T47D (cell line): ENCODE results near the gene PRPH2.

Source experiments
- DNase-seq, 2 experiments: peaks; one replicate each; pipeline versions ENCODE4 v3.0.0 to v3.0.0-alpha.2; 2011 to 2012; ENCODE audit warnings: low read depth in 1 of 2, low spot score in 1 of 2
- JUND ChIP-seq: IDR thresholded peaks from 2 replicates; pipeline ENCODE4 v1.6.1; 2012; ENCODE audit warnings: low read depth
- in situ Hi-C: cut with HindIII; loops from 2 replicates; pipeline ENCODE4 v1.10.0; 2016; ENCODE audit warnings: low sequenced_read_pairs, low pct_unique_long_range_greater_than_20kb

The PRPH2 gene

DNA sequence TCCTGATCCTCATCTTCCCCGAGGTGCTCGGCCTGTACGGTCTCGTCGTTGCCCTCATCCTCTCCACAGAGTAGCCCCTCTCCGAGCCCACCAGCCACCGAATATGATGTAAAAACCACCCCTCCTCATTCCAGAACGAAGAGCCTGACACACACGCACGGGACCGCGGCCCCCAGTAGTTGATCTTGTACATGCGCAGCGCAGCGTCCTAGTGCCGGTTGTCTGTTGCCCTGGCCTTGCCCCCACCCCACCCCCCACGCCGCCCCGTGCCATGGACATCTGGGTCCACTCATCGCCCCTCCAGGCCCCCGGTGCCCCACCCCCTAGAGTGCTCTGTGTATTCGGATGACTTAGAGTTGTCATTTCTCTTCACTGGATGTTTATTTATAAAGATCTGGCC is 5.2 kb upstream of the PRPH2 start:
- in situ Hi-C loops = no loop called here
- DNase-seq = no peak
- TF ChIP-seq JUND = no peak

- in situ Hi-C loops = no loop called here
- no peak for DNase-seq
- no peak for TF ChIP-seq JUND
These were observed 4.8 kb upstream of the PRPH2 start for GRCh38 chr6:42727087-42727611.

DNA sequence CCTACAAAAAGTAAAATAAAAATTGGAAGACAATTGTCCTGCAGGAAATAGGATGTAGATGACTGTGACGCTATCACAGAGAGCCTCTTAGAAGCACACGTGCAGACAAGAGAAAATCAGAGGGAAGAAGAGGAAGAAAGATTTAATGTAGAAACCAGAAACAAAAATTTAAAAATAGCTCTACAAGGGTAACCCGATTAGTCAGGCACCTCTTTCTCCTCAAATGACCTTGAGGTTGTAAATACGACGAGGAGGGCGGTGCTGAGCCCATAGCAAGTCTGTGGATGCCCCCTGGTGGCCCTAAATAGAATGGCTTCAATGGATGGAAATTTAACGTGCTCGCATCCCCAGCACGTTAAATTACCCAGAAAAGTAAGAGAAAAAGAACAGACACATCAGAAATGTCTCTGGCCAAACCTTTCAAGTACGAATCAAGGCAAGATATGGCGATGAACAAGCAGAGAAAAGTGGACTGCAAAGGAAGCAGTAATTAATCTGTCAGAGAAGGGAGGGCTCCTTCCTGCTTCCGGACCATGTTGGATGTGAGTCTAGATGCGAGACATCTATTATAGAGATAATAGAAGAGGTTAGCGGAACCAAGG is 4.2 kb upstream of the PRPH2 start:
- peak; percentile 83 to 92 for DNase-seq
- TF ChIP-seq JUND = no peak
- in situ Hi-C loops = no loop called here

DNA sequence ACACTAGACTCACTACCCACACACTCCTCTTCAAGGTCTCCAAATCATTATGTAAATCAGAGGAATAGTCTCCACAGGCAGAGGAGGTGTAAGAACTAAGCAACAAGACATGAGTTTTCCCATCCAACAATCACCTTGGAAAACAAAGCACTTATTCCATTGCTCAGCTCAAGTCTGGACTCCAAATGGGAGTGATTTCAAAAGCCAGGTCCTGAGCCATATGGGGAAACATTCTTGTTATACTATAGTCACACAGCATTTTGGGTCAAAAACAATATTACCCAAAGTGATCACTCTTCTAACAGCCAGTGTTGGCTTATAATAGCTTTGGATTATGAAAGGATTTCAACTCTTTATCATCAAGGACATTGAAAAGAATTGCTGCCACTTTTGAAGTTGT is 3.6 kb upstream of the PRPH2 start:
- in situ Hi-C loops = no loop called here
- no peak for TF ChIP-seq JUND

DNA sequence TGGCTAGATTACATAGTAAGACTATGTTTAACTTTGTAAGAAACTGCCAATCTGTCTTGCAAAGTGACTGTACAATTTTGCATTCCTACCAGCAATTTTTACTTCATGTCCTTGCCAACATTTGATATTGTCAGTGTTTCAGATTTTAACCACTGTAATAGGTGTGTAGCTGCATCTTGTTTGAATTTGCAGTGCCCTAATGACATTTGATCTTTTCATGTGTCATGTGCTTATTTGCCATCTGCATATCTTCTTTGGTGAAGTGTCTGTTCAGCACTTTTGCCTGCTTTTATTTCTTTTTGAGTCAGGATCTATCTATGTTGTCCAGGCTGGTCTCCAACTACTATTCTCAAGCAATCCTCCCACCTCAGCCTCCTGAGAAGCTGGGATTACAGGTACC is 2.4 kb upstream of the PRPH2 start:
- in situ Hi-C loops = no loop called here
- no peak for DNase-seq
- TF ChIP-seq JUND = no peak

More for the DNA sequence above, 3.6 kb upstream of the PRPH2 start:
- no peak for DNase-seq

DNA sequence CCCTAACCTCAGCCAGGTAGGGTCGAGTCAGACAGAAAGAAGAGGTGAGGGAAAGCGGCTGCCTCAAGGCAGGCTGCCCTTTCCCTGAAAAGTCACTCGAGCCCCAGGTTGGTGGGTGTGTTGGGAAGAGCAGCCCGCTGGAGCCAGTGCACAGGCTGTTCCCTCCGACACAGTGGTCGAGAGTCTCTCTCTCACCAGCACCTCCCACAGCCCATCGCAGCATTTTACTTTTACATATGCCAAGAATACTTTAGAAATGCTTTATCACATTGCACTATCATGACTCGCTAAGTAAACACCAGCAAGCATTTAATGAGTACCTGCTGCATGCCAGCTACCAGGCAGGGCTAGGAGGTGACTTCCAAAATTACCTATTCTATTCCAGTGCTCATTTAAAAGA is 1.7 kb downstream of the PRPH2 start:
- no peak for TF ChIP-seq JUND
- in situ Hi-C loops = no loop called here
- DNase-seq = no peak

GRCh38 chr6:42715871-42716270 is 6.5 kb downstream of the PRPH2 start:
- no peak for TF ChIP-seq JUND
- no peak for DNase-seq
- in situ Hi-C loops = no loop called here

DNA sequence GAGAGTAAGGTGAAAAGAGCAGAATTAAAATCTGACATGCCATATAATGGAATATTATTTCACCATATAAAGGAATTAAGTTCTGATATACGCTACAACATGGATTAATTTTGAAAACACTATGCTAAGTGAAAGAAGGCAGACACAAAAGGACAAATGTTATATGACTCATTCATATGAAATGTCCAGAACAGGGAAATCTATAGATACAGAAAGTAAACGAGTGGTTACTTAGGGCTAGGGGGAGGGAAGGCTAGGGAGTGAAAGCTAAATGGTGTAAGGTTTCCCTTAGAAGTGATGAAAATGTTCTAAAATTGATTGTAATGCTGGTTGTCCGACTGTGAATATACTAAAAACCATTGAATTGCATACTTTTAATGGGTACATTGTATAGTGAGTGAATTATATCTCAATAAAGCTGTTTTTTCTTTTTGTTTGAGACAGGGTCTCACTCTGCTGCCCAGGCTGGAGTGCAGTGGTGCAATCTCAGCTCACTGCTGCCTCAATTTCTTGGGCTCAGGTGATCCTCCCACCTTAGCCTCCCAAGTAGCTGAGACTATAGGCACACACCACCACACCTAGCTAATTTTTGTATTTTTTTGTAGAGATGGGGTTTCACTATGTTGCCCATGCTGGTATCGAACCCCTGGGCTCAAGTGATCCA is 8.2 kb downstream of the PRPH2 start:
- no peak for DNase-seq
- in situ Hi-C loops = no loop called here
- no peak for TF ChIP-seq JUND

DNA sequence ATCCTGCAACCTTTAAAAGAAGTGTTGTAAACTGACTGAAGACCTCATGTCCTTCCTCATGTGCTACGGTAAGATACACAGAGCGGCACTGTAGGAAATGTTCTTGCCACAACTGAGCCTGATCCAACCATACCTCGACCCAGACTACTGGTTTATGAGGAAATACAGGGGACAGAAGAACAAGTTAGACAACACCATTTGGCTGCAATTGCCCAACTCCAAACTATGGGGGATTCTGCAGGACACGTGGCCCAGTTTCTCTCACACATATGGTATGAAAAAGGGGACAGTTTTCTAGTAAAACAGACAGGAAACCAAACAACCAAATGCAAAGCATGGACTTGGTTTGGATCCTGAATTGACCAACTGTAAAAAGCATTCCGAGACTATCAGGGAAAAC is 10.5 kb downstream of the PRPH2 start:
- DNase-seq = no peak
- TF ChIP-seq JUND = no peak
- in situ Hi-C loops = no loop called here

DNA sequence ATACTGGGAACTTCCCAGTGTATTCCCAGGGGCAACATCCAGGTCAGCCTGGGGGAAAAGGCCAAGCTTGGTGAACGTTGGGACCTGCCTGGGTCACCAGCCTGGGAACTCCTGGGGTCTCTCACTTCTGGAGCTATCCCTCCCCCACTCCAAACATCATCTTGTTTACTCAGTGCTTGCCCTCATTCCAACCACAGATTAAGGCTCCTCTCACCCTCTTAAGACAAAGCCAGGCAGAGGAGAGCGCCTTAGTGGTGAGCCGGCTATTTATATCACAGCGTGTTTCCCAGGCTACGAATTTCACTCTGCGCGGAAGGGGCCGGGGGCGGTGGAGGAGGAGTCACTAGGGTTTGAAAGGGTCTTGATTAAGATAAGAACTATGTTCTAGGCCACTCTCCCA is 12.1 kb downstream of the PRPH2 start:
- no peak for TF ChIP-seq JUND
- in situ Hi-C loops = no loop called here
- DNase-seq = no peak

DNA sequence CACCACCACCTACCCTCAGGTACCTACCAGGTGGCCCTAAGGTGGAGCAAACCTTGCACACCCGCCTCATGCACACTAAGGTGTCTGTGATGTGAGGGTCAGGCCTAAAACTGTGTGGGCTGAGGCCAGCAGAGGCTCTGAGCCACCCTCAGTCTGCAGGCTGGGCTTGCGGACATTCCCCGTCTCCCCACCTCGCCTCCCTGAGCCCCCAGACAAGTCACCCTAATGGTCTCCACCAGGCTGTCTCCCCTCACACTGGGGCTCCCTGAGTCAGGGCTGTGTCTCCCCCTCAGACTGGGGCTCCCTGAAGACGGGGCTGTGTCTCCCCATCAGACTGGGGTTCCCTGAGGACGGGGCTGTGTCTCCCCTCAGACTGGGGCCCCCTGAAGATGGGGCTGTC is 12.5 kb downstream of the PRPH2 start:
- no peak for DNase-seq
- TF ChIP-seq JUND = no peak
- in situ Hi-C loops = no loop called here

GRCh38 chr6:42708096-42708495 is 14.3 kb downstream of the PRPH2 start:
- no peak for DNase-seq
- in situ Hi-C loops = no loop called here
- TF ChIP-seq JUND = no peak

GRCh38 chr6:42707595-42707994 is 14.8 kb downstream of the PRPH2 start:
- no peak for TF ChIP-seq JUND
- DNase-seq = no peak
- in situ Hi-C loops = no loop called here
